Measurements from ENCODE around the gene FYCO1.

DNA sequence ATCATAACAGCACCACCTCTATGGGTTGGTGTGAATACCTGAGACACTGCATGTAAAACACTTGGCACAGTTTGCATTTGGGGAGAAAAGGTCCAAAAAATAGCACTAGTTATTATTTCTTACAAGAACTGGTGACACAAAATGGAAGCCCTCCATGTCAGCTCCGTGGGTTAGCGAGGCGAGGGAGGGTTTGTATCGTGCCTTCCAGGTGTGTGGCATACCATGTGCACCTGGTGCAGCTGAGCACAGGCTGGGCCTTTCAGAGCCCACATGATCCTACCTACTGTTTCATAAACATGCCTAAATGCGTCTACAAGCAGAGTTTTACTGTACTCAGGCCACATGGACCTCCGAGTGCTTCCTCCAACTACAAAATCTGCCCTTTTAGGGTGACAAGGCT lies 46.7 kb downstream of the FYCO1 start:
- TF ChIP-seq, protein P1, sequence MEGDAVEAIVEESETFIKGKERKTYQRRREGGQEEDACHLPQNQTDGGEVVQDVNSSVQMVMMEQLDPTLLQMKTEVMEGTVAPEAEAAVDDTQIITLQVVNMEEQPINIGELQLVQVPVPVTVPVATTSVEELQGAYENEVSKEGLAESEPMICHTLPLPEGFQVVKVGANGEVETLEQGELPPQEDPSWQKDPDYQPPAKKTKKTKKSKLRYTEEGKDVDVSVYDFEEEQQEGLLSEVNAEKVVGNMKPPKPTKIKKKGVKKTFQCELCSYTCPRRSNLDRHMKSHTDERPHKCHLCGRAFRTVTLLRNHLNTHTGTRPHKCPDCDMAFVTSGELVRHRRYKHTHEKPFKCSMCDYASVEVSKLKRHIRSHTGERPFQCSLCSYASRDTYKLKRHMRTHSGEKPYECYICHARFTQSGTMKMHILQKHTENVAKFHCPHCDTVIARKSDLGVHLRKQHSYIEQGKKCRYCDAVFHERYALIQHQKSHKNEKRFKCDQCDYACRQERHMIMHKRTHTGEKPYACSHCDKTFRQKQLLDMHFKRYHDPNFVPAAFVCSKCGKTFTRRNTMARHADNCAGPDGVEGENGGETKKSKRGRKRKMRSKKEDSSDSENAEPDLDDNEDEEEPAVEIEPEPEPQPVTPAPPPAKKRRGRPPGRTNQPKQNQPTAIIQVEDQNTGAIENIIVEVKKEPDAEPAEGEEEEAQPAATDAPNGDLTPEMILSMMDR (IDR thresholded peaks at IDR 0.05; ENCODE audit: insufficient read depth, low read length): no peak
- TF ChIP-seq POLR2AphosphoS5 (IDR thresholded peaks at IDR 0.05; ENCODE audit: low read depth) (no peak), GABPA (IDR thresholded peaks at IDR 0.05; ENCODE audit: low read depth) (no peak), REST (IDR thresholded peaks at IDR 0.05; ENCODE audit: insufficient replicate concordance, low read depth) (no peak)

Data from HL-60 (cell line).